ENCODE results near the gene RNF213. TPM values are rescaled to one million over a fixed set of nuclear protein-coding genes. Genes with fewer than 3 reads are reported as not detected.
"Not testable (repeated sequence)": the region's sequence is repeated elsewhere in the genome, so short reads cannot be mapped to it uniquely, and the experiment has no call there.

Gene RNF213
- total RNA-seq, 3 donors from 2014 or later = 96.0 to 111 (median 101) TPM

DNA sequence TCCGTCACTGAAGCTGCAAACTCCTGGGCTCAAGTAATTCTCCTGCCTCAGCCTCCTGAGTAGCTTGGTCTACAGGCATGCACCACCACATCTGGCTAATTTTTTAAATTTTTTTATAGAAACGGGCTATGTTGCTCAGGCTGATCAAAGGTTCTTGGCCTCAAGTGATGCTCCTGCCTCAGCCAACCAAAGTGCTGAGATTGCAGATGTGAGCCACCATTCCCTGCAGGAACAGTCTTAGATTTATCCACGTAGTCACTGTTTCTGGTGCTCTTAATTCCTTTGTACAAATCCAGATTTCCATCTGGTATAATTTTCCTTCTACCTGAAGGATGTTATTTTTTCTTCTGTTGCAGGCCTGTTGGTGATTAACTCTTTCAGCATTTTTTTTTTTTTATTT is 27.4 kb upstream of the RNF213 start:
- H3K4me3 ChIP-seq = no peak overlapping the region
- DNase-seq (ENCODE audit: low spot score in 2 of 2) = no peak
- H3K36me3 ChIP-seq = no peaks in the 10 kb centered on the region
- no peak overlapping the region for H3K27ac ChIP-seq
- TF ChIP-seq, protein P1, sequence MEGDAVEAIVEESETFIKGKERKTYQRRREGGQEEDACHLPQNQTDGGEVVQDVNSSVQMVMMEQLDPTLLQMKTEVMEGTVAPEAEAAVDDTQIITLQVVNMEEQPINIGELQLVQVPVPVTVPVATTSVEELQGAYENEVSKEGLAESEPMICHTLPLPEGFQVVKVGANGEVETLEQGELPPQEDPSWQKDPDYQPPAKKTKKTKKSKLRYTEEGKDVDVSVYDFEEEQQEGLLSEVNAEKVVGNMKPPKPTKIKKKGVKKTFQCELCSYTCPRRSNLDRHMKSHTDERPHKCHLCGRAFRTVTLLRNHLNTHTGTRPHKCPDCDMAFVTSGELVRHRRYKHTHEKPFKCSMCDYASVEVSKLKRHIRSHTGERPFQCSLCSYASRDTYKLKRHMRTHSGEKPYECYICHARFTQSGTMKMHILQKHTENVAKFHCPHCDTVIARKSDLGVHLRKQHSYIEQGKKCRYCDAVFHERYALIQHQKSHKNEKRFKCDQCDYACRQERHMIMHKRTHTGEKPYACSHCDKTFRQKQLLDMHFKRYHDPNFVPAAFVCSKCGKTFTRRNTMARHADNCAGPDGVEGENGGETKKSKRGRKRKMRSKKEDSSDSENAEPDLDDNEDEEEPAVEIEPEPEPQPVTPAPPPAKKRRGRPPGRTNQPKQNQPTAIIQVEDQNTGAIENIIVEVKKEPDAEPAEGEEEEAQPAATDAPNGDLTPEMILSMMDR (IDR thresholded peaks at IDR 0.05) = no peak
- TF ChIP-seq POLR2AphosphoS5 (IDR thresholded peaks at IDR 0.05) (no peak), POLR2A (IDR thresholded peaks at IDR 0.05) (no peak)
- no peaks in the 10 kb centered on the region for H3K27me3 ChIP-seq
- no peaks in the 10 kb centered on the region for H3K4me1 ChIP-seq
- peaks cover 11 to 24% of the 10 kb centered on the region in 2 donors for H3K9me3 ChIP-seq
- intact Hi-C loops (cut with DNase I; ENCODE audit: low total_unique reads) = no loop called here

DNA sequence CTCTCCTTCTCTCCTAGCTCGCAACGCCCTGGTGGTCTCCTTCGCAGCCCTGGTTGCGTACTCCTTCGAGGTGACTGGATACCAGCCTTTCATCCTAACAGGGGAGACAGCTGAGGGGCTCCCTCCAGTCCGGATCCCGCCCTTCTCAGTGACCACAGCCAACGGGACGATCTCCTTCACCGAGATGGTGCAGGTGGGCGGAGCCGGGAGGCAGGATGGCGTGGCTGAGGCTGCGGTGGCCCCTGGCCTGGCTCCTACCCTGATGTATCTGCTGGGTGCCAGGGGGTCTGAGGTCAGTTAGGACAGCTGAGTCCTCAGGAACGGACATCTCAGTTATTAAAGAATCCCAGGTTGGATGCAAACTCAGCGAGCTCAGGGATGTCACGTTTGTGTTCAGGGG is 23.7 kb upstream of the RNF213 start:
- H3K9me3 ChIP-seq = peaks cover 11 to 18% of the 10 kb centered on the region in 2 donors
- H3K27ac ChIP-seq = no peak overlapping the region
- no peaks in the 10 kb centered on the region for H3K4me1 ChIP-seq
- no peak for DNase-seq (ENCODE audit: low spot score in 2 of 2)
- H3K36me3 ChIP-seq = no peaks in the 10 kb centered on the region
- no peaks in the 10 kb centered on the region for H3K27me3 ChIP-seq
- TF ChIP-seq, protein P1 (IDR thresholded peaks at IDR 0.05) = no peak
- TF ChIP-seq POLR2A (IDR thresholded peaks at IDR 0.05) (no peak), POLR2AphosphoS5 (IDR thresholded peaks at IDR 0.05) (no peak)
- intact Hi-C loops (cut with DNase I; ENCODE audit: low total_unique reads) = no loop called here
- no peak overlapping the region for H3K4me3 ChIP-seq

DNA sequence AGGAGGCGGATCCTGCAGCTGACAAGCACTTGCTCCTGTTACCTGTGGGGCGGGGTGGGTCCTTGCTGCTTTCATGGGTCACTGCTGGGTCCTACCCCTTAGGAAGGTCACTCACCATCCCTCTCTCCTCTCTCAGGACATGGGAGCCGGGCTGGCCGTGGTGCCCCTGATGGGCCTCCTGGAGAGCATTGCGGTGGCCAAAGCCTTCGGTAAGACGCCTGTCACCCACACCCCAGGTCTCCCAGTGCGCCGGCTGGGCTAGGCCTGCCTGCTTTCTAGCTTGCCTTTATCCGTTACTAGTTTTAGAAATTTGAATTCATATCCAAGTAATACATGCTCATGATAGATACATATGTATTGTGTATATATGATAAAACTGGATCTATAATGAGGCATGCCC is 23.3 kb upstream of the RNF213 start:
- peaks cover 8 to 14% of the 10 kb centered on the region in 2 donors for H3K9me3 ChIP-seq
- H3K36me3 ChIP-seq = peaks cover 2% of the 10 kb centered on the region
- no peaks in the 10 kb centered on the region for H3K27me3 ChIP-seq
- no peaks in the 10 kb centered on the region for H3K4me1 ChIP-seq
- intact Hi-C loops (cut with DNase I; ENCODE audit: low total_unique reads) = no loop called here
- H3K27ac ChIP-seq = no peak overlapping the region
- no peak for DNase-seq (ENCODE audit: low spot score in 2 of 2)
- no peak overlapping the region for H3K4me3 ChIP-seq
- no peak for TF ChIP-seq POLR2AphosphoS5 (IDR thresholded peaks at IDR 0.05)
- TF ChIP-seq, protein P1 (IDR thresholded peaks at IDR 0.05) = no peak
- no peak for TF ChIP-seq POLR2A (IDR thresholded peaks at IDR 0.05)

DNA sequence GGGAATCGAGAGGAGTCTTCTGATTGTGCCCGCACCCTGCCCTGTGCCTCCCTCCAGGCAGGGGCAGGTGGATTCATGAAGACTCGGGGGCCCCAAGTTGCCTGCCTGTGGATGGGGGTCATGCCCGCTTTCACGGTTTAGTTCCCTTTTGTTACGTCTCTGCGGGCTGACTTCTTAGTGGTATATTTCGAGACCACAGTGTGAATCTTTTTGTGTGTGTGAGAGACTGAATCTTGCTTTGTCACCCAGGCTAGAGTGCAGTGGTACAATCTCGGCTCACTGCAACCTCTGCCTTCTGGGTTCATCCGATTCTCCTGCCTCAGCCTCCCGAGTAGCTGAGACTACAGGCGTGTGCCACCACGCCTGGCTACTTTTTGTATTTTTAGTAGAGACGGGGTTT is 18.1 kb upstream of the RNF213 start:
- Histone ChIP-seq H3K9me3 (no peaks in the 10 kb centered on the region), H3K27me3 (no peaks in the 10 kb centered on the region), H3K4me1 (no peaks in the 10 kb centered on the region), H3K4me3 (no peak overlapping the region), H3K36me3 (peaks cover 14% of the 10 kb centered on the region), H3K27ac (no peak overlapping the region)
- intact Hi-C loops (cut with DNase I; ENCODE audit: low total_unique reads) = no loop called here
- DNase-seq (ENCODE audit: low spot score in 2 of 2) = no peak
- TF ChIP-seq POLR2A (IDR thresholded peaks at IDR 0.05) (no peak), POLR2AphosphoS5 (IDR thresholded peaks at IDR 0.05) (no peak)
- TF ChIP-seq, protein P1 (IDR thresholded peaks at IDR 0.05) = no peak

DNA sequence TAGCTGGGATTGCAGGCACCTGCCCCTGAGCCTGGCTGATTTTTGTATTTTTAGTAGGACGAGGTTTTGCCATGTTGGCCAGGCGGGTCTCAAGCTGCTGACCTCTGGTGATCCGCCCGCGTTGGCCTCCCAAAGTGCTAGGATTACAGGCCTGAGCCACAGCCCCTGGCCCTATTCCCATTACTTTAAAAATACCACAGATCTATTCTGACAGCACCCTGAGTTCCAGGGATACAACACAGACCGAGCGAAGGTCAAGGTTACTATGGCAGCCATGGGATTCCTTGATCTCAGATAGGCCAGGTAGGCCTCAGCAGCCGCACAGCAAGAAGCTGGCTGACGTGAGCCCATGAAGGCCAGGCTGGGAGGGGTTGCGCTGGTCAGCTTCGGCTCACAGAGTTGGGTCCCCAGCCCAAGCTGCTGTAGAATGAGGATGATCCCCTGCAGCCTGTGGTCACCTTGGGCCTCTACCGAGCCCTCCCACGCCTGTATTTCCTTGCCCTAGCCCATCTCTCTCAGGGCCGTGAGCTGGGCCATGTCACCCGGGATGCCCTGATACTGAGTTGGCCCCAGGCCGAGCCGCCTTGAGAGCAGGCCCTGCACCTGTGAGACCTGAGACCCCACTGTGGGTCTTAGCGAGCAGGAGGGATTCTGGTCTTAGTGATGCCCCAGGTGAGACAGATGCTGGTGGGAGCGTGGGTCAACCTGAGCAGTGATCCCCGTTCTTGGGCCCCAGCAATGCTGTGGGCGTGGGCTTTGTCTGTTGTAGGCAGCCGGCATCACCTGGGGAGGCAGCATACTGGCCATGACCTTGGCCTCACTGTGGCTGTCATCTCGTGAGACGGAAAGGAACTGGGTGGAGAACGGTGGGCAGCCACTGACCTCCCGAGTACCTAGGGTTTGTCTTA is 16.9 kb upstream of the RNF213 start:
- H3K36me3 ChIP-seq = peaks cover 14% of the 10 kb centered on the region
- no peaks in the 10 kb centered on the region for H3K4me1 ChIP-seq
- H3K4me3 ChIP-seq = no peak overlapping the region
- no peak for DNase-seq (ENCODE audit: low spot score in 2 of 2)
- no peak overlapping the region for H3K27ac ChIP-seq
- no peaks in the 10 kb centered on the region for H3K9me3 ChIP-seq
- intact Hi-C loops (cut with DNase I; ENCODE audit: low total_unique reads) = no loop called here
- TF ChIP-seq POLR2AphosphoS5 (IDR thresholded peaks at IDR 0.05) (no peak), POLR2A (IDR thresholded peaks at IDR 0.05) (no peak)
- TF ChIP-seq, protein P1 (IDR thresholded peaks at IDR 0.05) = no peak
- H3K27me3 ChIP-seq = no peaks in the 10 kb centered on the region

DNA sequence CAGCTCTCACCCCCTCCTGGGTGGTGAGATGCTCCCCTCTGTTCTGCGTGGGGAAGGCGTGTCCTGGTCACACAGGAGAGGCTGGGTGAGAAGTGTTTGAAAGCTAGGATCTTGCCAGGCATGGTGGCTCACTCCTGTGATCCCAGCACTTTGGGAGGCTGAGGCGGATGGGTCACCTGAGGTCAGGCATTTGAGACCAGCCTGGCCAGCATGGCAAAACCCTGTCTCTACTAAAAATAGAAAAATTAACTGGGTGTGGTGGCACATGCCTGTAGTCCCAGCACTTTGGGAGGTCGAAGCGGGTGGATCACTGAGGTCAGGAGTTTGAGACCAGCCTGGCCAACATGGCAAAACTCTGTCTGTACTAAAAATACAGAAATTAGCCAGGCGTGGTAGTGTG is 16.2 kb upstream of the RNF213 start:
- H3K27ac ChIP-seq; H3K4me3 ChIP-seq; intact Hi-C loops (cut with DNase I; ENCODE audit: low total_unique reads); H3K27me3 ChIP-seq; H3K9me3 ChIP-seq; H3K4me1 ChIP-seq; DNase-seq (ENCODE audit: low spot score in 2 of 2): not testable (repeated sequence)
- peaks cover 14% of the 10 kb centered on the region for H3K36me3 ChIP-seq
